ENCODE data around the gene ZNF865. TPM values are rescaled to one million over a fixed set of nuclear protein-coding genes. Genes with fewer than 3 reads are reported as not detected.

Gene ZNF865
- total RNA-seq, 1 experiment from 2014 or later: 16.2 TPM

GRCh38 chr19:55624109-55625003, 18.9 kb downstream of the ZNF865 start, which contains the start of gene ZNF784:
Gene ZNF784, minus strand, starts transcription at chr19:55624566. Its CDS starts 5 bp downstream, at chr19:55624561.
- ChIA-PET POLR2A (interaction anchor here (0.6 to 1.5 kb wide), 14 partner anchors 9 to 1757 kb away, joined by 3 to 10 read pairs (median 4); partner anchors contain the start of genes FIZ1, MYADM and ZNF865), CTCF (interaction anchor here (0.6 to 1.8 kb wide), 11 partner anchors 9 to 880 kb away, joined by 3 to 14 read pairs (median 4); no protein-coding TSS in a partner anchor), RAD21 (ENCODE audit: low non-redundant PET in 1 of 2, low total read pairs in 2 of 2, uncharacterized antibody in 2 of 2, unreplicated experiment in 2 of 2) (interaction anchor here (0.5 to 0.7 kb wide), 4 partner anchors 71 to 478 kb away, joined by 3 to 4 read pairs (median 4); no protein-coding TSS in a partner anchor)
- H3K9me3 ChIP-seq (ENCODE audit: control insufficient read depth in 1 of 2, insufficient read depth in 1 of 2, low read depth in 1 of 2, low read length in 2 of 2): no peaks in the 10 kb centered on the region
- peaks cover 8 to 14% of the 10 kb centered on the region in 2 experiments; a peak in 3 of 4 replicates for H3K4me1 ChIP-seq (ENCODE audit: control insufficient read depth in 1 of 2, insufficient read depth in 2 of 2, low read length in 2 of 2)
- intact Hi-C loops (cut with micrococcal nuclease): loop anchor here (1.0 kb wide), 1 partner anchor 25 kb away; the partner anchor contains the start of gene FIZ1
- peak within 1 kb of the TSS; percentile 98 for H3K4me2 ChIP-seq (ENCODE audit: low read length)
- no peaks in the 10 kb centered on the region for H4K20me1 ChIP-seq (ENCODE audit: insufficient read depth)
- peak within 1 kb of the TSS; percentile 65 for H2AFZ ChIP-seq (ENCODE audit: low read depth, low read length, poor library complexity, severe bottlenecking)
- peak within 1 kb of the TSS; percentile 81 for H3K27ac ChIP-seq (ENCODE audit: low read depth, low read length)
- H3K27me3 ChIP-seq (ENCODE audit: insufficient read depth, low read length): no peaks in the 10 kb centered on the region
- peak; percentile 85 for DNase-seq (ENCODE audit: low read depth, low spot score)
- no peaks in the 10 kb centered on the region for H3K36me3 ChIP-seq (ENCODE audit: control insufficient read depth in 1 of 2, insufficient read depth in 2 of 2, low read length in 2 of 2)
- peak within 1 kb of the TSS; percentile 54 to 69 for H3K4me3 ChIP-seq (replicated peaks in 1 of 2; ENCODE audit: low read depth in 1 of 2, low read length in 2 of 2)
- peak; percentile 82 for ATAC-seq
- no peaks in the 10 kb centered on the region for H3K9me2 ChIP-seq (ENCODE audit: insufficient read depth)
- BruUV-seq (replicated peaks): no TSS peak
- peak within 1 kb of the TSS; percentile 70 for H3K9ac ChIP-seq (ENCODE audit: low read length)
- H3K79me2 ChIP-seq (ENCODE audit: insufficient read depth, low read length): no peaks in the 10 kb centered on the region
- TF ChIP-seq EGR1 (IDR thresholded peaks at IDR 0.05; ENCODE audit: low read depth) (peak; percentile 72; the same call in 1 of the 2 replicates), SP1 (IDR thresholded peaks at IDR 0.05; ENCODE audit: low read depth) (peak; percentile 74), CTCF (IDR thresholded peaks at IDR 0.05 in 2 of 3, conservative IDR thresholded peaks at IDR 0.05 in 1 of 3; ENCODE audit: borderline replicate concordance in 1 of 3, insufficient read depth in 1 of 3, low read depth in 2 of 3, low read length in 2 of 3) (no peak), YY1 (IDR thresholded peaks at IDR 0.05; ENCODE audit: extremely low read depth, insufficient replicate concordance, low read depth, low read length) (peak; percentile 95), RAD21 (IDR thresholded peaks at IDR 0.05; ENCODE audit: low read depth) (no peak), REST (IDR thresholded peaks at IDR 0.05; ENCODE audit: low read depth) (no peak), ATF3 (IDR thresholded peaks at IDR 0.05) (no peak), ZBTB33 (IDR thresholded peaks at IDR 0.05; ENCODE audit: extremely low read depth, insufficient replicate concordance, low read length) (no peak), EZH2 (IDR thresholded peaks at IDR 0.05) (no peak), TCF7L2 (IDR thresholded peaks at IDR 0.05; ENCODE audit: borderline replicate concordance, extremely low read depth, insufficient read depth, insufficient read length) (no peak), CBX3 (IDR thresholded peaks at IDR 0.05; ENCODE audit: low read depth) (no peak), SIN3A (IDR thresholded peaks at IDR 0.05; ENCODE audit: low read depth) (peak; percentile 45; the same call in 1 of the 2 replicates), POLR2AphosphoS5 (IDR thresholded peaks at IDR 0.05; ENCODE audit: low read depth, low read length) (peak; percentile 80), EZH2phosphoT487 (IDR thresholded peaks at IDR 0.05; ENCODE audit: borderline replicate concordance) (no peak)
